NCI-H2029 treated with DMSO at 0.1 percent for 48 hours (cell line): Measurements from ENCODE around the gene SLC25A38.

Source experiments
- DNase-seq: peaks from one replicate; lab custom pipeline; 2025; lab: John Stamatoyannopoulos, UW

Gene SLC25A38

DNA sequence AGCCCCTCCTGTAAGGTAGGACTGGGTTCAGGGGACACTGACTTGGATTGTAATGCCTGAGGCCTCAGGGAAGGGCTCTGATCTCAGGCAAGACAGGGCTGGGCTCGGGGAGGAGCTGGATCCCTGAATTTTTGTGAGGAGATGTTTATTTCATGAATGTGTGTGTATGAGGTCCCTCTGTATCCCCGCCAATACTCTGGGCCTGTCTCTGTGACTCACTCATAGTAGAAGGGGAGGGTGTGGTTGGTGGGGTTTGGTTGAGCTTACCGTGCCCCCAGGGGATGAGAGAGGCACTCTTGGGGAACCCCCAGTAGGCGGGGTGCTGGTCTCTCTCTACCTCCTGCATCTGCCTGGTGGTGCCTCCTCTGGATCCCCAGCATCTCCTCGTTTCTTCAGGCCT, 51.4 kb downstream of the SLC25A38 start:
- no peak for DNase-seq

DNA sequence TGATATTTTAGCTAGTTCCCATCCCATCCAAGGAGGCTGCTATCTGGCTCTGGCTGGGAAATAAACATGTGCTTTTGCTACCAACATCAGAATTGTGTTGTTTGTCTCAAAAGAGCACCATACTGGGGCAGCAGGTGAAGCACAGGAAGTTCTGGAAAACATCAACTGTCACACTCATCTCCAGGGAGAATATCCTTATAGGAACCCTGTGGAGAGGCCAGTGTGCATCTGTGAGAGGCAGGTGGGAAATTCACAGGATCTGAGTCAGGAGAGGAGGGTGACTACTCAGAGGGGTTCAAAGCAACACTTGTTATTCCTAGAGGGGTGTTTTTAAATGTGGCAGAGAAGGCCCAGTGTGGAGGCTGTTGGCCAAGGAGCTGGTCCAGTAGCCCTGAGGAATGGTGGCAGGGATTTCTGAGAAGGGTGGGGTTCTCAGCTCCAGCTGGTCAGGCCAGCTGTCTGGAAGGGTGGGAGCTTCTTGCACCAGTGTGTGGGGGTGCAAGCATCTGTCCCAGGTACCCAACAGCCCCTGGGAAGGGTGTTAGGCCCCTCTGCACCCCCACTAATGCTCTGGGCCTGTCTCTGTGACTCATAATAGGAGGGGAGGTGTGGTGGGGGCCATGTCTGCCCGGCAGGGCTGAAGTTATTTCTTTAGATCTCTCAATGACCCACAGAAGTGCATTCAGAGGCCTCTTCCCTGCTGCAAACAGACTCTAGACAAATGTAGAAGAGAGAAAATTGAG, 52.0 kb downstream of the SLC25A38 start:
- no peak for DNase-seq

DNA sequence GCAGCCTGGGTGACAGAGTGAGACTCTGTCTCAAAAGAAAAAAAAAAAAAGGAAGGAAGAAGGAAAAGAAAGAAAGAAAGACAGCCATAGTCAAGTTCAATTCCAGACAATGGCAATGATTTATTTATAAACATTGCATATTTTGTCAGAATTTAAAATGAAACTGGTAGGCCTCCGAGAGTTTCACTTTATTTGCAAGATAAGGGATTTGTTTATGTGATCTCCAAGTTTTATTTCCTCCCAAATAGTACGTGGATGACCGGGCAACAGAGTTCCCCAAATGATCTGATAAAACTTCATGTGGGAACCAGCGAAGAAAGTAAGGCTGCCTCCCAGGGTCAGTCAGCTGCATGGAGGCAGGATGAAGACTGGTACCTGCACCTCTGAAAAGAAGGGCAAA, 55.7 kb downstream of the SLC25A38 start:
- DNase-seq, result no peak

DNA sequence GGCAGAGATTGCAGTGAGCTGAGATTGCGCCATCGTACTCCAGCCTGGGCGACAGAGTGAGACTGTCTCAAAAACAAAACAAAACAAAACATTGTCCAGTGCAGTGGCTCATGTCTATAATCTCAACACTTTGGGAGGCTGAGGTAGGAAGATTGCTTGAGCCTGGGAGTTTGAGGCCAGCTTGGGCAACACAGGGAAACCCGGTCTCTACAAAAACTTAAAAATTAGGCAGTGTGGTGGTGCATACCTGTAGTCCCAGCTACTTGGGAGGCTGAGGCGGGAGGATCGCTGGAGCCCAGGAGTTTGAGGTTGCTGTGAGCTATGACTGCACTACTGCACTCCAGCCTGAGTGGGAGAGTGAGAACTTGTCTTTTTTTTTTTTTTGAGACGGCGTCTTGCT, 57.1 kb downstream of the SLC25A38 start:
- no peak for DNase-seq

DNA sequence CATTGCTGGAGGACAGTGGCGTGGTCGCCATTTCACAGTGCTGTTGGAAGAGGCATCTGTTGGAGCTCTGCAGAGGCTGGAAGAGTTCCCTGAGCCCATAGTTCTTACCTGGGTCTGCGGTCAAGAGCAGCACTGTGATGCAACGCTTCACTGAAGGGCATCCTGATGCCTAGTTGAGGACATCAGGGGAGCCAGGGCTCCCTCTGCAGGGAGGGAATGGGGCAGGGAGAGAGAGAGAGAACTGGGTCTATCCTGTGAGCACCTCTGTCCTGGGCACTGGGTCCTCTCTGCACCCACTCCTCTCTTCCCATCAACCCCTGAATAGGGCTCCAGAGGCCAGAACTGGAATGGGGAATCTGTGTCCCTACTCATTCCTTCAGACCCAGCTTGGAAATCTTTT, 60.4 kb downstream of the SLC25A38 start:
- no peak for DNase-seq

DNA sequence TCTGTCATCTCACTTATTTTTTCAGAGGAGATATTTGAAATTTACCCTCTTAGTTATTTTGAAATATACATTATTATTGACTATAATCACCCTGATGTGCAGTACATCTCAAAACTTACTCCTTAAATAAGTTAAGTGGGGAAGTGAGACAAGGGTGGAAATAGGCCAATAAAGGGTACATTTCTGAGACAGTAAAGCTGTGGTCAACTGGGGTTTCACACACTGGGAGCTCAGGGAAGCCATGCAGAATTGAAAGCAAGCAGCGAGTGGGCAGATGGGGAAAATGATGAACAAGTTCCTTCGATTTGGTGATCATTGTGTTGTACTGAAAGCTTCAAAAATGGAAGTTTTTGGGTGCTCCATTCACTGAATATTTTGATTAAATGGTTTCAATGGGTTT, 62.8 kb downstream of the SLC25A38 start:
- no peak for DNase-seq

DNA sequence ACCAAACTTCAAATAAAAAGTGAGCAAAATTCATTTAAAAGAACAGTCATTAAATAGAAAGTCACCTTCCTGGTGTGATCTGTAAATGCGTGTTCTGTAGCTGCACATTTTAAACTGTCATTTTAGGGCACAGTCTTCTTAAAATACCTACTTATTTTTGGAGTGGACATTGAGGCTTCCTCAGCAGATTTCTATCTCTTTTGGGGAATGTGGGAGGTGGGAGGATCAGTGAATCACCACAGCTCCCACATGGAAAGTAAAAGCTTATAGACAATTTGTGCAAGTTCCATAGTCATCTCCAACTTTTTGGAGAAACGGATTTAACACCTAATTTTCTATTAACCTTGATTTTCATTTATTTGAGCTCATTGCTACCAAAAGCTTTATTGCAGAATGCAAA, 63.3 kb downstream of the SLC25A38 start:
- DNase-seq, result no peak
